GM23338 (cell line): ENCODE data around the gene HK2. TPM values are rescaled to one million over a fixed set of nuclear protein-coding genes. Genes with fewer than 3 reads are reported as not detected.

Experiments
- ATAC-seq: fragments of 200-7000 bp; cut with Tn5 transposase; 3 replicates; pipeline ENCODE4 v1.9.1; 2020
- DNase-seq: peaks from one replicate; pipeline ENCODE4 v3.0.0-alpha.2; 2015; ENCODE audit warnings: low spot score
- H2AFZ ChIP-seq: fragments of 200-600 bp; sonication (generic); 2 replicates; pipeline ENCODE4 v1.8.0; 2016; ENCODE audit warnings: antibody characterized with exemption, mild to moderate bottlenecking, moderate library complexity
- H3F3A ChIP-seq: fragments of 200-600 bp; sonication (generic); replicated peaks from 2 replicates; pipeline ENCODE4 v1.8.0; 2017; ENCODE audit warnings: antibody characterized with exemption, mixed run types, low read depth
- H3K27ac ChIP-seq: fragments of 200-600 bp; sonication (generic); 2 replicates; pipeline ENCODE4 v1.6.1; 2016; ENCODE audit warnings: low read depth
- H3K27me3 ChIP-seq: fragments of 200-600 bp; sonication (generic); 2 replicates; pipeline ENCODE4 v1.8.0; 2016; ENCODE audit warnings: mild to moderate bottlenecking, mixed run types, moderate library complexity; ENCODE audit not compliant: insufficient read depth
- H3K36me3 ChIP-seq: fragments of 200-600 bp; sonication (generic); 2 replicates; pipeline ENCODE4 v1.8.0; 2016; ENCODE audit warnings: mild to moderate bottlenecking; ENCODE audit not compliant: insufficient read depth
- H3K4me1 ChIP-seq: fragments of 200-600 bp; sonication (generic); 2 replicates; pipeline ENCODE4 v1.8.0; 2016; ENCODE audit warnings: mild to moderate bottlenecking, moderate library complexity; ENCODE audit not compliant: insufficient read depth
- H3K4me2 ChIP-seq: fragments of 200-600 bp; sonication (generic); 2 replicates; pipeline ENCODE4 v1.7.1; 2017; ENCODE audit warnings: mixed run types
- H3K4me3 ChIP-seq: fragments of 200-600 bp; sonication (generic); 2 replicates; pipeline ENCODE4 v1.6.1; 2016; ENCODE audit warnings: mixed run types
- H3K79me2 ChIP-seq: fragments of 200-600 bp; sonication (generic); replicated peaks from 2 replicates; pipeline ENCODE4 v1.8.0; 2017; ENCODE audit warnings: mild to moderate bottlenecking; ENCODE audit not compliant: insufficient read depth
- H3K9me2 ChIP-seq: fragments of 200-600 bp; sonication (generic); 2 replicates; pipeline ENCODE4 v1.8.0; 2017; ENCODE audit not compliant: insufficient read depth
- H4K20me1 ChIP-seq: fragments of 200-600 bp; sonication (generic); replicated peaks from 2 replicates; pipeline ENCODE4 v1.8.0; 2017; ENCODE audit warnings: mild to moderate bottlenecking; ENCODE audit not compliant: insufficient read depth
- H3K27ac Mint-ChIP-seq: 2 replicates; pipeline ENCODE4 v1.8.0; 2020; ENCODE audit warnings: inconsistent platforms, mild to moderate bottlenecking, moderate library complexity, mixed read lengths
- H3K27me3 Mint-ChIP-seq: 3 replicates; pipeline ENCODE4 v1.8.0; 2022; ENCODE audit warnings: low read depth, mild to moderate bottlenecking, moderate library complexity, mixed read lengths, inconsistent platforms; ENCODE audit not compliant: insufficient read depth, poor library complexity
- H3K36me3 Mint-ChIP-seq: 3 replicates; pipeline ENCODE4 v1.8.0; 2021; ENCODE audit warnings: low read depth, mild to moderate bottlenecking, inconsistent platforms, moderate library complexity, mixed read lengths
- H3K4me1 Mint-ChIP-seq: 3 replicates; pipeline ENCODE4 v1.8.0; 2020; ENCODE audit warnings: mild to moderate bottlenecking, inconsistent platforms, mixed read lengths
- H3K4me3 Mint-ChIP-seq: 3 replicates; pipeline ENCODE4 v1.8.0; 2021; ENCODE audit warnings: moderate library complexity, mild to moderate bottlenecking, inconsistent platforms, mixed read lengths
- H3K9me3 Mint-ChIP-seq: 3 replicates; pipeline ENCODE4 v1.8.0; 2020; ENCODE audit warnings: moderate library complexity, mild to moderate bottlenecking, inconsistent platforms, mixed read lengths
- CREB1 ChIP-seq: fragments of 250-450 bp; sonication (Bioruptor Pico); IDR thresholded peaks from 2 replicates; pipeline ENCODE4 v1.5.0; 2020; ENCODE audit warnings: low read depth, mild to moderate bottlenecking, moderate library complexity
- ETS1 ChIP-seq: IDR thresholded peaks from 2 replicates; pipeline ENCODE4 v1.6.1; 2016; ENCODE audit warnings: antibody characterized with exemption
- EZH2 ChIP-seq: fragments of 200-600 bp; sonication (generic); IDR thresholded peaks from one replicate; pipeline ENCODE4 v1.8.0; 2017; ENCODE audit warnings: antibody characterized with exemption, mild to moderate bottlenecking, low read depth; ENCODE audit not compliant: unreplicated experiment
- EZH2phosphoT487 ChIP-seq: fragments of 200-600 bp; sonication (generic); IDR thresholded peaks from one replicate; pipeline ENCODE4 v1.8.1; 2018; ENCODE audit warnings: antibody characterized with exemption; ENCODE audit not compliant: unreplicated experiment
- JUNB ChIP-seq: IDR thresholded peaks from one replicate; pipeline ENCODE4 v1.6.1; 2016; ENCODE audit warnings: antibody characterized with exemption; ENCODE audit not compliant: unreplicated experiment
- NANOG ChIP-seq: IDR thresholded peaks from 2 replicates; pipeline ENCODE4 v1.6.1; 2016; ENCODE audit warnings: antibody characterized with exemption, borderline replicate concordance
- POLR2AphosphoS5 ChIP-seq: IDR thresholded peaks from 2 replicates; pipeline ENCODE4 v1.6.1; 2016; ENCODE audit warnings: antibody characterized with exemption, low read depth
- STAT1 ChIP-seq: IDR thresholded peaks from one replicate; pipeline ENCODE4 v1.6.1; 2016; ENCODE audit warnings: antibody characterized with exemption; ENCODE audit not compliant: unreplicated experiment
- ZNF114 ChIP-seq: fragments of 250-450 bp; sonication (Bioruptor Pico); IDR thresholded peaks from 2 replicates; pipeline ENCODE4 v1.5.0; 2020; ENCODE audit warnings: mild to moderate bottlenecking, moderate library complexity
- ZNF331 ChIP-seq: fragments of 250-450 bp; sonication (Bioruptor Pico); IDR thresholded peaks from 2 replicates; pipeline ENCODE4 v1.5.0; 2020; ENCODE audit warnings: low read depth, mild to moderate bottlenecking, moderate library complexity
- ZNF462 ChIP-seq: fragments of 250-450 bp; sonication (Bioruptor Pico); IDR thresholded peaks from 2 replicates; pipeline ENCODE4 v1.5.0; 2020; ENCODE audit warnings: mild to moderate bottlenecking, moderate library complexity
- polyA plus RNA-seq: library from polyadenylated mRNA; unstranded; fragments of >200 nt; fragmentation: Nextera tagmentation; extraction: Ambion mirVana; gene quantifications from 2 replicates; pipeline ENCODE4 v1.2.1, GENCODE V29; 2016
- total RNA-seq: library from RNA; depleted of rRNA; stranded (reverse); fragments of >200 nt; shearing (Covaris generic); gene quantifications from 2 replicates; pipeline ENCODE4 v1.2.3, GENCODE V29; 2014
- TF ChIP-seq, protein P1 (sequence below): IDR thresholded peaks from one replicate; pipeline ENCODE4 v1.6.1; 2018; ENCODE audit warnings: antibody characterized with exemption; ENCODE audit not compliant: unreplicated experiment
- TF ChIP-seq, protein P2 (sequence below), 2 experiments: fragments of 200-600 bp in 1 of 2; sonication (generic) in 1 of 2; conservative IDR thresholded peaks; 2 replicates each; pipeline versions ENCODE4 v1.5.1 to v1.6.1; 2016 to 2017; ENCODE audit warnings: antibody characterized with exemption in 2 of 2, low read depth in 2 of 2, mild to moderate bottlenecking in 2 of 2, moderate library complexity in 1 of 2

The HK2 gene
- total and polyA plus RNA-seq, 2 experiments from 2014 or later = 23.2 to 54.7 TPM

- H4K20me1 ChIP-seq = peaks cover 25% of the 10 kb centered on the region; the same call in 1 of the 2 replicates
- peaks cover 18% of the 10 kb centered on the region for H3K4me1 ChIP-seq
Measured at GRCh38 chr2:74865770-74866674, 32.1 kb downstream of the HK2 start.

More at GRCh38 chr2:74865770-74866674, 32.1 kb downstream of the HK2 start:
- Histone ChIP-seq H3K9me2 (no peaks in the 10 kb centered on the region; the same call in 1 of the 2 replicates), H3K79me2 (peaks cover 86% of the 10 kb centered on the region), H3K4me3 (no peak overlapping the region), H3F3A (no peaks in the 10 kb centered on the region), H3K27me3 (no peaks in the 10 kb centered on the region), H2AFZ (no peak overlapping the region), H3K4me2 (no peak overlapping the region), H3K36me3 (peaks cover 8% of the 10 kb centered on the region; the same call in 1 of the 2 replicates), H3K27ac (peak overlapping the region; percentile 59; the same call in 1 of the 2 replicates)
- Mint-ChIP-seq H3K4me1 (peaks cover 50% of the 10 kb centered on the region), H3K4me3 (no peak overlapping the region), H3K36me3 (peaks cover 56% of the 10 kb centered on the region), H3K27ac (peak overlapping the region; percentile 84), H3K27me3 (no peaks in the 10 kb centered on the region), H3K9me3 (no peaks in the 10 kb centered on the region)
- TF ChIP-seq ETS1 (no peak), ZNF331 (no peak), ZNF462 (no peak), EZH2phosphoT487 (no peak), JUNB (no peak), NANOG (no peak), POLR2AphosphoS5 (no peak), CREB1 (CRISPR knock-in tag) (no peak), STAT1 (no peak), ZNF114 (CRISPR knock-in tag) (no peak), EZH2 (no peak)
- TF ChIP-seq, protein P1, sequence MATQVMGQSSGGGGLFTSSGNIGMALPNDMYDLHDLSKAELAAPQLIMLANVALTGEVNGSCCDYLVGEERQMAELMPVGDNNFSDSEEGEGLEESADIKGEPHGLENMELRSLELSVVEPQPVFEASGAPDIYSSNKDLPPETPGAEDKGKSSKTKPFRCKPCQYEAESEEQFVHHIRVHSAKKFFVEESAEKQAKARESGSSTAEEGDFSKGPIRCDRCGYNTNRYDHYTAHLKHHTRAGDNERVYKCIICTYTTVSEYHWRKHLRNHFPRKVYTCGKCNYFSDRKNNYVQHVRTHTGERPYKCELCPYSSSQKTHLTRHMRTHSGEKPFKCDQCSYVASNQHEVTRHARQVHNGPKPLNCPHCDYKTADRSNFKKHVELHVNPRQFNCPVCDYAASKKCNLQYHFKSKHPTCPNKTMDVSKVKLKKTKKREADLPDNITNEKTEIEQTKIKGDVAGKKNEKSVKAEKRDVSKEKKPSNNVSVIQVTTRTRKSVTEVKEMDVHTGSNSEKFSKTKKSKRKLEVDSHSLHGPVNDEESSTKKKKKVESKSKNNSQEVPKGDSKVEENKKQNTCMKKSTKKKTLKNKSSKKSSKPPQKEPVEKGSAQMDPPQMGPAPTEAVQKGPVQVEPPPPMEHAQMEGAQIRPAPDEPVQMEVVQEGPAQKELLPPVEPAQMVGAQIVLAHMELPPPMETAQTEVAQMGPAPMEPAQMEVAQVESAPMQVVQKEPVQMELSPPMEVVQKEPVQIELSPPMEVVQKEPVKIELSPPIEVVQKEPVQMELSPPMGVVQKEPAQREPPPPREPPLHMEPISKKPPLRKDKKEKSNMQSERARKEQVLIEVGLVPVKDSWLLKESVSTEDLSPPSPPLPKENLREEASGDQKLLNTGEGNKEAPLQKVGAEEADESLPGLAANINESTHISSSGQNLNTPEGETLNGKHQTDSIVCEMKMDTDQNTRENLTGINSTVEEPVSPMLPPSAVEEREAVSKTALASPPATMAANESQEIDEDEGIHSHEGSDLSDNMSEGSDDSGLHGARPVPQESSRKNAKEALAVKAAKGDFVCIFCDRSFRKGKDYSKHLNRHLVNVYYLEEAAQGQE = no peak
- TF ChIP-seq, protein P2, sequence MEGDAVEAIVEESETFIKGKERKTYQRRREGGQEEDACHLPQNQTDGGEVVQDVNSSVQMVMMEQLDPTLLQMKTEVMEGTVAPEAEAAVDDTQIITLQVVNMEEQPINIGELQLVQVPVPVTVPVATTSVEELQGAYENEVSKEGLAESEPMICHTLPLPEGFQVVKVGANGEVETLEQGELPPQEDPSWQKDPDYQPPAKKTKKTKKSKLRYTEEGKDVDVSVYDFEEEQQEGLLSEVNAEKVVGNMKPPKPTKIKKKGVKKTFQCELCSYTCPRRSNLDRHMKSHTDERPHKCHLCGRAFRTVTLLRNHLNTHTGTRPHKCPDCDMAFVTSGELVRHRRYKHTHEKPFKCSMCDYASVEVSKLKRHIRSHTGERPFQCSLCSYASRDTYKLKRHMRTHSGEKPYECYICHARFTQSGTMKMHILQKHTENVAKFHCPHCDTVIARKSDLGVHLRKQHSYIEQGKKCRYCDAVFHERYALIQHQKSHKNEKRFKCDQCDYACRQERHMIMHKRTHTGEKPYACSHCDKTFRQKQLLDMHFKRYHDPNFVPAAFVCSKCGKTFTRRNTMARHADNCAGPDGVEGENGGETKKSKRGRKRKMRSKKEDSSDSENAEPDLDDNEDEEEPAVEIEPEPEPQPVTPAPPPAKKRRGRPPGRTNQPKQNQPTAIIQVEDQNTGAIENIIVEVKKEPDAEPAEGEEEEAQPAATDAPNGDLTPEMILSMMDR (conservative IDR thresholded peaks at IDR 0.05; ENCODE audit: low read depth in 2 of 2) = no peak
- ATAC-seq = no peak
- no peak for DNase-seq
